Liver (tissue), 9 donors: ENCODE data around the gene CMC4. TPM values are rescaled to one million over a fixed set of nuclear protein-coding genes. Genes with fewer than 3 reads are reported as not detected.

ENCODE experiments used
- DNase-seq: peaks from one replicate; pipeline ENCODE4 v3.0.0-alpha.2; 2017; ENCODE audit warnings: low spot score
- H3K27ac ChIP-seq, 2 donors: one replicate each; pipeline ENCODE4 v1.7.0; 2013; ENCODE audit warnings: inconsistent platforms in 2 of 2, low read length in 2 of 2, control low read depth in 1 of 2, low read depth in 1 of 2, mild to moderate bottlenecking in 1 of 2
- H3K27me3 ChIP-seq, 4 donors: one replicate each; pipeline versions ENCODE4 v1.6.1 to v1.7.0; 2013; ENCODE audit warnings: low read length in 3 of 4, inconsistent platforms in 1 of 4, mild to moderate bottlenecking in 1 of 4, moderate library complexity in 1 of 4; ENCODE audit not compliant: control insufficient read depth in 4 of 4, insufficient read depth in 4 of 4
- H3K36me3 ChIP-seq, 4 donors: one replicate each; pipeline versions ENCODE4 v1.6.1 to v1.7.0; 2013; ENCODE audit warnings: low read length in 3 of 4, mild to moderate bottlenecking in 3 of 4, low read depth in 1 of 4, moderate library complexity in 1 of 4; ENCODE audit not compliant: control insufficient read depth in 4 of 4, insufficient read depth in 3 of 4
- H3K4me1 ChIP-seq, 4 donors: one replicate each; pipeline versions ENCODE4 v1.6.1 to v1.7.0; 2013; ENCODE audit warnings: low read length in 3 of 4, mild to moderate bottlenecking in 3 of 4, moderate library complexity in 1 of 4; ENCODE audit not compliant: control insufficient read depth in 4 of 4, insufficient read depth in 4 of 4
- H3K4me3 ChIP-seq, 3 donors: one replicate each; pipeline versions ENCODE4 v1.6.1 to v1.7.0; 2013; ENCODE audit warnings: low read length in 3 of 3, control low read depth in 1 of 3, low read depth in 1 of 3, mild to moderate bottlenecking in 1 of 3
- H3K9ac ChIP-seq, 2 donors: one replicate each; pipeline ENCODE4 v1.7.0; 2013; ENCODE audit warnings: low read length in 2 of 2, mild to moderate bottlenecking in 2 of 2, moderate library complexity in 2 of 2, control low read depth in 1 of 2, low read depth in 1 of 2
- H3K9me3 ChIP-seq, 4 donors: one replicate each; pipeline versions ENCODE4 v1.6.1 to v1.7.0; 2013; ENCODE audit warnings: low read length in 3 of 4; ENCODE audit not compliant: control insufficient read depth in 4 of 4
- ATF3 ChIP-seq: IDR thresholded peaks from 2 replicates; pipeline ENCODE4 v1.6.1; 2016; ENCODE audit warnings: antibody characterized with exemption
- EGR1 ChIP-seq, 2 donors: IDR thresholded peaks; 2 replicates each; pipeline ENCODE4 v1.6.1; 2016 to 2018; ENCODE audit warnings: antibody characterized with exemption in 2 of 2, low read depth in 2 of 2
- FOXA1 ChIP-seq: IDR thresholded peaks from 2 replicates; pipeline ENCODE4 v1.6.1; 2016; ENCODE audit warnings: antibody characterized with exemption
- GABPA ChIP-seq, 2 donors: IDR thresholded peaks in 1 of 2; conservative IDR thresholded peaks in 1 of 2; 2 replicates each; pipeline ENCODE4 v1.6.1; 2016; ENCODE audit warnings: antibody characterized with exemption in 2 of 2, mild to moderate bottlenecking in 1 of 2, moderate library complexity in 1 of 2
- HNF4G ChIP-seq: IDR thresholded peaks from 2 replicates; pipeline ENCODE4 v1.6.1; 2016; ENCODE audit warnings: antibody characterized with exemption
- JUND ChIP-seq, 2 donors: IDR thresholded peaks; 2 replicates each; pipeline ENCODE4 v1.6.1; 2016; ENCODE audit warnings: antibody characterized with exemption in 2 of 2
- MAX ChIP-seq: IDR thresholded peaks from 2 replicates; pipeline ENCODE4 v1.6.1; 2016; ENCODE audit warnings: antibody characterized with exemption
- NR2F2 ChIP-seq: IDR thresholded peaks from 2 replicates; pipeline ENCODE4 v1.6.1; 2016; ENCODE audit warnings: antibody characterized with exemption
- RAD21 ChIP-seq, 2 donors: IDR thresholded peaks; 2 replicates each; pipeline ENCODE4 v1.6.1; 2016; ENCODE audit warnings: antibody characterized with exemption in 2 of 2, mild to moderate bottlenecking in 2 of 2
- SP1 ChIP-seq: IDR thresholded peaks from 2 replicates; pipeline ENCODE4 v1.6.1; 2018; ENCODE audit warnings: antibody characterized with exemption, mild to moderate bottlenecking
- YY1 ChIP-seq: IDR thresholded peaks from 2 replicates; pipeline ENCODE4 v1.6.1; 2016; ENCODE audit warnings: antibody characterized with exemption, mild to moderate bottlenecking
- ZBTB33 ChIP-seq: IDR thresholded peaks from 2 replicates; pipeline ENCODE4 v1.6.1; 2016; ENCODE audit warnings: antibody characterized with exemption
- WGBS: extraction: QIAGEN DNeasy Blood & Tissue Kit; methylation state at CpG from one replicate; pipeline ENCODE4 v1.1.7; 2013; 5-methylcytosine and 5-hydroxymethylcytosine counted together
- polyA plus RNA-seq, 2 donors: library from polyadenylated mRNA; stranded (reverse) in 1 of 2; unstranded in 1 of 2; fragments of 200-250 nt in 1 of 2; fragments of >200 nt in 1 of 2; fragmentation: Nextera tagmentation in 1 of 2; extraction: Ambion mirVana in 1 of 2; gene quantifications; one replicate each; pipeline versions ENCODE4 v1.2.1 to v1.2.3, GENCODE V29; 2013 to 2015
- total RNA-seq, 2 donors: library from RNA; depleted of rRNA; stranded (reverse); fragments of >200 nt; gene quantifications; one replicate each; pipeline ENCODE4 v1.2.3, GENCODE V29; 2014
- donor health status: healthy.
- donor health status: healthy.
- donor health status: healthy.
- donor health status: healthy.
- donor health status: healthy.

CMC4 gene
- total and polyA plus RNA-seq, 4 donors, result 4.2 to 17.3 (median 10.4) TPM

GRCh38 chrX:155031657-155032056 lies 39.3 kb downstream of the CMC4 start:
- Histone ChIP-seq H3K4me1 (peaks cover 0 to 9% (median 4%) of the 10 kb centered on the region in 4 donors), H3K36me3 (peaks cover 0 to 3% (median 1%) of the 10 kb centered on the region in 4 donors), H3K4me3 (no peak overlapping the region), H3K27ac (no peak overlapping the region), H3K9ac (no peak overlapping the region), H3K27me3 (no peaks in the 10 kb centered on the region), H3K9me3 (peaks cover 0 to 4% (median 0%) of the 10 kb centered on the region in 4 donors)
- DNase-seq, result no peak
- WGBS, result 89% methylated on average over 5 of the region's 5 CpGs
- no peak for TF ChIP-seq ZBTB33
- TF ChIP-seq EGR1 (IDR thresholded peaks at IDR 0.05; ENCODE audit: low read depth in 2 of 2), result no peak
- TF ChIP-seq YY1, result no peak
- TF ChIP-seq MAX, result no peak
- TF ChIP-seq SP1, result no peak
- TF ChIP-seq JUND (IDR thresholded peaks at IDR 0.05), result no peak

- Histone ChIP-seq H3K4me3 (no peak overlapping the region), H3K36me3 (peaks cover 0 to 2% (median 0%) of the 10 kb centered on the region in 4 donors), H3K9ac (no peak overlapping the region), H3K27me3 (no peaks in the 10 kb centered on the region), H3K27ac (no peak overlapping the region), H3K4me1 (peaks cover 0 to 9% (median 4%) of the 10 kb centered on the region in 4 donors), H3K9me3 (no peaks in the 10 kb centered on the region)
- 72% methylated on average over 2 of the region's 2 CpGs for WGBS
- TF ChIP-seq SP1 (peak; percentile 9), RAD21 (IDR thresholded peaks at IDR 0.05) (no peak), NR2F2 (no peak)
- DNase-seq, result no peak
Measured at GRCh38 chrX:155028877-155029291, 42.1 kb downstream of the CMC4 start.

GRCh38 chrX:155028129-155028528 lies 42.8 kb downstream of the CMC4 start:
- Histone ChIP-seq H3K4me3 (peak overlapping the region; percentile 60 to 81 (median 70)), H3K27me3 (no peaks in the 10 kb centered on the region), H3K4me1 (peaks cover 0 to 9% (median 4%) of the 10 kb centered on the region in 4 donors), H3K36me3 (no peaks in the 10 kb centered on the region), H3K27ac (peak overlapping the region; percentile 83 to 89), H3K9ac (peak overlapping the region in 1 of 2 donors; percentile 79), H3K9me3 (no peaks in the 10 kb centered on the region)
- WGBS, result 16% methylated on average over 3 of the region's 3 CpGs
- no peak for DNase-seq
- TF ChIP-seq GABPA (IDR thresholded peaks at IDR 0.05 in 1 of 2, conservative IDR thresholded peaks at IDR 0.05 in 1 of 2), result no peak
- no peak for TF ChIP-seq FOXA1
- TF ChIP-seq ATF3, result no peak
- no peak for TF ChIP-seq SP1
- no peak for TF ChIP-seq HNF4G
